ENCODE results near the gene AVEN.

Gene AVEN

DNA sequence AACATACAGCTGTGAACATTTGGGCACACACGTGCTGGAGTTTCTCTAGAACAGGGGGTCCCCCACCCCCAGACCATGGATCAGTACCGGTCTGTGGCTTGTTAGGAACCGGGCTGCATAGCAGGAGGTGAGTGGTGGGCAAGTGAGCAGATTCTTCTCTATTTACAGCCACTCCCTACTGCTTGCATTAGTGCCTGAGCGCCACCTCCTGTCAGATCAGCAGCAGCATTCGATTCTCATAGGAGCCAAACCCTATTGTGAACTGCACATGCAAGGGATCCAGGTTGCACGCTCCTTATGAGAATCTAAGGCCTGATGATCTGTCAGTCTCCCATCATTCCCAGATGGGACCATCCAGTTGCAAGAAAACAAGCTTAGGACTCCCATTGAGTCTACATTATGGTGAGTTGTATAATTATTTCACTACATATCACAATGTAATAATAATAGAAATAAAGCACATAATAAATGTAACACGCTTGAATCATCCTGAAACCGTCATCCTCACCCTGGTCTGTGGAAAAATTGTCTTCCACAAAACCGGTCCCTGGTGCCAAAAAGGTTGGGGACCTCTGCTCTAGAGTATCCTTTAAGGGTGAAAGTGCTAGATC lies 44.9 kb downstream of the AVEN start:
- Histone ChIP-seq H3K36me3 (ENCODE audit: insufficient read depth, low read length) (no peaks in the 10 kb centered on the region), H3K9me3 (ENCODE audit: low read length) (peaks cover 2% of the 10 kb centered on the region), H2AFZ (ENCODE audit: low read depth, low read length) (no peak overlapping the region), H3K4me1 (ENCODE audit: insufficient read depth, low read length) (no peaks in the 10 kb centered on the region), H3K4me3 (ENCODE audit: low read length) (no peak overlapping the region), H3K27me3 (ENCODE audit: insufficient read depth, low read length) (no peaks in the 10 kb centered on the region)

DNA sequence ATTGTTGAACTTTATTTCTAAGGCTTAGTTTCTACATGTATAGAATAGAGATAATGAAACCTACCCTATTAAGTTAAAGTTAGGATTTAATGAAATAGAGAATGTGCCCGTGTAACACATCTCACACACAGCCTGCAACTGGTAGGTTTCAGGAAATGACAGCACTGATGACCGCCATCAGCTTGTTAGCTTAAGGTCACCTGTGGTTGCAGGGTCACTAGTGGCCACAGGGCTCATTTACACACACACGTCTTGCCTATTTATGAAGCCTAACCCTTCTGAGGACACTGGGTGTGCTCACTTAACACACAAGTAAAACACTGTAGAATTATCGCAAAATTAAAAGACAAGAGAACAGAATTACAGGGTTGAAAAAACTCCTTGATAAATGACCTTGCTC lies 50.6 kb downstream of the AVEN start:
- H3K4me3 ChIP-seq (ENCODE audit: low read length), result no peak overlapping the region
- no peaks in the 10 kb centered on the region for H3K27me3 ChIP-seq (ENCODE audit: insufficient read depth, low read length)
- no peak overlapping the region for H2AFZ ChIP-seq (ENCODE audit: low read depth, low read length)
- no peaks in the 10 kb centered on the region for H3K36me3 ChIP-seq (ENCODE audit: insufficient read depth, low read length)
- peaks cover 2% of the 10 kb centered on the region for H3K9me3 ChIP-seq (ENCODE audit: low read length)
- peaks cover 3% of the 10 kb centered on the region for H3K4me1 ChIP-seq (ENCODE audit: insufficient read depth, low read length)

DNA sequence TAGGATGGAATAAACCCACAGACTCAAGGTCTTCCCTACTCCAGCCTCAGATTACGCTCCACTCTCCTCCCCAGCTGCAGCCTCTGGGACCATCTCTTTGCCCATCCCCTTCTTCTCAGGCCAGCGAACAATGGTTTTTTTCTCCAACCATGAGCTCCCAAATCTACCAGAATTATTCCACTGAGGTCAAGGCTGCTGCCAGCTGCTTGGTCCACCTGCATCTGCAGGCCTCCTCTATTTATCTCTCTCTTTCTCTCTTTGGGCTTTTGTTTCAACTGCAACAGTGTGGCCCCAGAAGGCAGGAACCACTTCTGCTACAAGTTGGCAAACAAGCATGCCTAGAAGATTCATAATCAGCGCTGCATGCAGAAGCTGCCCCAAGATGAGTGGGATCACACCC lies 51.6 kb downstream of the AVEN start:
- H2AFZ ChIP-seq (ENCODE audit: low read depth, low read length), result no peak overlapping the region
- H3K27me3 ChIP-seq (ENCODE audit: insufficient read depth, low read length), result no peaks in the 10 kb centered on the region
- no peaks in the 10 kb centered on the region for H3K36me3 ChIP-seq (ENCODE audit: insufficient read depth, low read length)
- H3K4me1 ChIP-seq (ENCODE audit: insufficient read depth, low read length), result peaks cover 3% of the 10 kb centered on the region
- peaks cover 2% of the 10 kb centered on the region for H3K9me3 ChIP-seq (ENCODE audit: low read length)
- H3K4me3 ChIP-seq (ENCODE audit: low read length), result no peak overlapping the region

DNA sequence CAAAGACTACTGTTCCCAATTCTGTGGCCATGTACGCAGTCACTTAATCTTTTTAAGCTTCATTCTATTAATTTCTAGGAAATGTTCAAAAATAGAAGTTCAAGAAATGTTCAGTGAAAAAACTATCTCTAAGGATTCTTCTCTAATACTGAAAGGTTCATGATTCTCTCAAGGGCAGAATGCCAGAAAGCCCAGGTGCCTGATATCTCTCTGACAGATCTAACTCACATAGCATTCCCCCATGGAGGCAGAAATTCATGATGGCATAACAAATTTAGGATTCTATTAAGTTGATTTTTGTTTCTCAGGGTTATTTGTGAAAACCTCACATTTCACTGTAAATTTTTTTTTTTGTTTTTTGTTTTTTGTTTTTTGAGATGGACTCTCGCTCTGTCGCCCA lies 53.3 kb downstream of the AVEN start:
- Histone ChIP-seq H3K36me3 (ENCODE audit: insufficient read depth, low read length) (no peaks in the 10 kb centered on the region), H2AFZ (ENCODE audit: low read depth, low read length) (no peak overlapping the region), H3K27me3 (ENCODE audit: insufficient read depth, low read length) (no peaks in the 10 kb centered on the region), H3K9me3 (ENCODE audit: low read length) (no peaks in the 10 kb centered on the region), H3K4me1 (ENCODE audit: insufficient read depth, low read length) (peaks cover 7% of the 10 kb centered on the region), H3K4me3 (ENCODE audit: low read length) (no peak overlapping the region)

DNA sequence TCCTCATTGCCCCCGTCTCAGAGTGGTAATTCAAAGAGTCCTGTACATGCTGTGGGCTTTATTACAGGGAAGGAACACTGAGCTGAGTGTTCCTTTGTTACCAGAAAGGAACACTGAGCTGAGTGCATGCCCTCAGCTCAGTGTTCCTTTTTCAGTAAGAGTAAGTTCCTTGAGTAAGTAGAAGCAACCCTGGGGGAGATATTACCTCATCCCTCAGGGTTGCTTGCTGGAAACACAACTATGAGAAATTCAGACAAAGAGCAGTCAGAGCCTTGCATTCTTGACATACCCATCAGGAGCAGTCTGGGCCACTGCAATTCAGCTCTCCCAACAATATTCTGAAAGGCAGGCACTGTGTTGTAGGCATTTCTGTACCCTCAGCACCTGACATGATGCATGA lies 53.7 kb downstream of the AVEN start:
- no peaks in the 10 kb centered on the region for H3K27me3 ChIP-seq (ENCODE audit: insufficient read depth, low read length)
- H3K4me3 ChIP-seq (ENCODE audit: low read length), result no peak overlapping the region
- no peak overlapping the region for H2AFZ ChIP-seq (ENCODE audit: low read depth, low read length)
- H3K9me3 ChIP-seq (ENCODE audit: low read length), result no peaks in the 10 kb centered on the region
- peaks cover 7% of the 10 kb centered on the region for H3K4me1 ChIP-seq (ENCODE audit: insufficient read depth, low read length)
- no peaks in the 10 kb centered on the region for H3K36me3 ChIP-seq (ENCODE audit: insufficient read depth, low read length)

DNA sequence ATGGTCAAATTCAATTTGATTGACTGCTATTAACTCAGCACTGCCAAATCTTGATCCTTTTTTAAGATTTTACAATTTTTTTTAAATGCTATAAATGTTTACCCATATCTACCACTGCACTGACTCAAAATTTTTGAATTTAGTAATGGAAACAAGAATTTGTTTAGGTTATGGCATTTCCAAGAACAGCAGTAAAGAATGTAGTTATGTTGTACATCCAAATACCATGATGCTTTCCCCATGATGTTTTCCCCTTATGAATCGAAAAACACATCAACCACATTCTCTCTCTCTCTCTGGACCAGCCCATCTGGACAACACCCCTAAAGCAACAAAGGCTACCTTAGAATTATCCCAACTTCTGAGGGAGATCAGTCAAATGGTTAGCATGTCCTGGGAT lies 56.5 kb downstream of the AVEN start:
- Histone ChIP-seq H2AFZ (ENCODE audit: low read depth, low read length) (no peak overlapping the region), H3K4me1 (ENCODE audit: insufficient read depth, low read length) (peaks cover 7% of the 10 kb centered on the region), H3K36me3 (ENCODE audit: insufficient read depth, low read length) (no peaks in the 10 kb centered on the region), H3K4me3 (ENCODE audit: low read length) (no peak overlapping the region), H3K9me3 (ENCODE audit: low read length) (peaks cover 1% of the 10 kb centered on the region), H3K27me3 (ENCODE audit: insufficient read depth, low read length) (no peaks in the 10 kb centered on the region)

DNA sequence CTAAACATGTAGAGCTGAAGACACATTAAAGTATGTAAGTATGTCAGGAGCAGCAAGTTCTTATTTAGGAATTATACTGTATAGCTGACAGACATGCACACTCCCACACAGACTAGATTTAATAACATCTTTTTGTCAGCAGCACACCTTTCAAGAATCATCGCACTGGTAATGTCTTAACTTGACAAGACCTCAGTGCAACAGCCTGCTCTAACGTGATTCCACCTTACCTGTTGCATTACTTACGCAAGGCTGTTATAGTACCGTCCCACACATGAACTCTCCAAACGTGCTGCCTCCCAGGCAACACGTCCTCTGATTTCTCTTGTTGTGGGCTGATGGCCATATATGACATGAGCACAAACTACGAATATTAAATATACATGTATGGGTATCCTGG lies 58.8 kb downstream of the AVEN start:
- H3K27me3 ChIP-seq (ENCODE audit: insufficient read depth, low read length), result no peaks in the 10 kb centered on the region
- no peaks in the 10 kb centered on the region for H3K36me3 ChIP-seq (ENCODE audit: insufficient read depth, low read length)
- peaks cover 1% of the 10 kb centered on the region for H3K9me3 ChIP-seq (ENCODE audit: low read length)
- H2AFZ ChIP-seq (ENCODE audit: low read depth, low read length), result no peak overlapping the region
- H3K4me1 ChIP-seq (ENCODE audit: insufficient read depth, low read length), result peaks cover 8% of the 10 kb centered on the region
- no peak overlapping the region for H3K4me3 ChIP-seq (ENCODE audit: low read length)

DNA sequence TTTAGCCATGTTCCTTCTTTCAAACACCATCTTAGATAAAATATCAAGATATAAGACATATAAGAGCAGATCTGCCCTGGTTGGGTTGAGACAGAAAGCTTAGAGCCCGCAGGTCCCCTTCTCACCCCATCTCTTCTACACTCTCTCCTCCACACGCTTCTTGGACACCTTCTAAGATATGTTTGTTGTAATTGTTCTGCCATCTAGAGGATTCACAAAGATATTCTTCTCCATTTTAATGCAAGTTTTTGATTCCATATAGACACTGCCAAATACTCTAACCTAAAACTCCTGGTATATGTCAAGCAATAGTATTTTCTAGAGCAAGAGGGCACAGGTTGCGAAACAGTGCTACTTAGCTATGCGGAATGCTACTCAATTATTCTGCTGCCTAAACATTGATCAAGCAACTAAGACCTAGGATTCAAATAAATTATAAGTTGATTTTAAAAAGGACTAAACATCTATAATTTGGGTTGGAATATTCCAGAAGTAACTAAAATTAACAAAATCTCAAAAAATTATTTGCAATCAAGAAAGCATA lies 63.9 kb downstream of the AVEN start:
- Histone ChIP-seq H3K27me3 (ENCODE audit: insufficient read depth, low read length) (no peaks in the 10 kb centered on the region), H3K4me1 (ENCODE audit: insufficient read depth, low read length) (peaks cover 6% of the 10 kb centered on the region), H2AFZ (ENCODE audit: low read depth, low read length) (no peak overlapping the region), H3K9me3 (ENCODE audit: low read length) (peaks cover 1% of the 10 kb centered on the region), H3K4me3 (ENCODE audit: low read length) (no peak overlapping the region), H3K36me3 (ENCODE audit: insufficient read depth, low read length) (no peaks in the 10 kb centered on the region)

DNA sequence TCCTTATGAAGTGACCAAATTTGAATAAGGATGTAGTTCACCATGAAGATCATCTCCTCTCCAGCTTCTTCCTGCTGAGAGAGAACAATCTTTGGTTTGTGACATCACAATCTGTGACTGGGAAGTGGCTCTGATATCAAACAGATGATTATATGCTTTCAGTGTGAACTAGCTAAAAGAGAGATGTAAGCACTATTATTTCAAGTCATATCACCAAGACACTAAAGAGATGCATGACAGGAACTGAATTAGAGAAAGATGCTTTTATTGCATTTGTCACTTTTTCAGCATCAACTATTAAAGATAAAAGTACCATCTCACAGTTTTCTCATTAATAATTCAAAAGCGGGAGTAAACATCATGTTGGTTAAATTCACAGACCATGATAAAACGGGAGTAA lies 67.2 kb downstream of the AVEN start:
- Histone ChIP-seq H3K4me3 (ENCODE audit: low read length) (no peak overlapping the region), H3K9me3 (ENCODE audit: low read length) (no peaks in the 10 kb centered on the region), H2AFZ (ENCODE audit: low read depth, low read length) (no peak overlapping the region), H3K36me3 (ENCODE audit: insufficient read depth, low read length) (no peaks in the 10 kb centered on the region), H3K4me1 (ENCODE audit: insufficient read depth, low read length) (peaks cover 10% of the 10 kb centered on the region), H3K27me3 (ENCODE audit: insufficient read depth, low read length) (no peaks in the 10 kb centered on the region)

DNA sequence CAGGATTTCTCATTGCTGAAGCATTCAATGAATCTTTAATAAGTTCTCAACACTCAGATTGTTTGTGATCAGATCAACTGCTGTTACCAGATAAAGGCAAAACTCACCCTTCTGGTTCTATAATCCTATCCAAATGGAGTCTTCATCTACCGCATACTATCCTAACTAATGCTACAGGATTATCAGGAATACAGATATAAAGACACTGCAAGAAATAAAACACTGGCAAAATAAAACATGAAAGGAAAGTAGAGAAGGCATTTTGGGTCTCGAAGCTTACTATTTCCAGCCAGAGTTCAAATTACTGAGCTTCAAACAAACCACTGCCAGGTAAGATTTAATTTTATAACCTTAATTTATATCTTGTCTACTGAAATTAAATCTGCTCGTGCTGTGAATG lies 70.2 kb downstream of the AVEN start:
- H3K4me3 ChIP-seq (ENCODE audit: low read length), result no peak overlapping the region
- H3K9me3 ChIP-seq (ENCODE audit: low read length), result no peaks in the 10 kb centered on the region
- H3K36me3 ChIP-seq (ENCODE audit: insufficient read depth, low read length), result no peaks in the 10 kb centered on the region
- H3K27me3 ChIP-seq (ENCODE audit: insufficient read depth, low read length), result no peaks in the 10 kb centered on the region
- H3K4me1 ChIP-seq (ENCODE audit: insufficient read depth, low read length), result peaks cover 10% of the 10 kb centered on the region
- no peak overlapping the region for H2AFZ ChIP-seq (ENCODE audit: low read depth, low read length)

DNA sequence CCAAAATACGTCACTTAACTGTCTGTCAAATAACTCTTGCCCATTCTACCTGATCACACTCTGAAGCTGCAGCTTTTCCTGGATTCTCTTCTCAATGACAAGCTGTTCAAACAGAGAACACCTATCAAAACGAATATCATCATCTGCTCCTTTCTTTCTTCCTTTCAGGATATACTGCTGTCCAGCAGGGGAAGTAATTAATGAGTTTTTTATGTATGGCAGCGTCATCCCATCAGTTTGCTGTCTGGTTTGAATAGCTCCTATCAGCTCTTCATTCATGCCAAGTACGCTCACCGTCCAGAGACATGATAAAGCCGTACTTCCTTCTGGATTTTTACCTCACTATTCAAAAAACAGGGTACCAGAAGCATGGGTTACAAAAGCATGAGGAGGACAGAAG lies 70.8 kb downstream of the AVEN start, which contains the start of gene CHRM5:
Gene CHRM5, plus strand, starts transcription at position 274 of the 400 bp plus-strand sequence. CDS start 94,221 bp downstream, outside the sequence.
- H3K36me3 ChIP-seq (ENCODE audit: insufficient read depth, low read length), result no peaks in the 10 kb centered on the region
- H3K9me3 ChIP-seq (ENCODE audit: low read length), result no peaks in the 10 kb centered on the region

DNA sequence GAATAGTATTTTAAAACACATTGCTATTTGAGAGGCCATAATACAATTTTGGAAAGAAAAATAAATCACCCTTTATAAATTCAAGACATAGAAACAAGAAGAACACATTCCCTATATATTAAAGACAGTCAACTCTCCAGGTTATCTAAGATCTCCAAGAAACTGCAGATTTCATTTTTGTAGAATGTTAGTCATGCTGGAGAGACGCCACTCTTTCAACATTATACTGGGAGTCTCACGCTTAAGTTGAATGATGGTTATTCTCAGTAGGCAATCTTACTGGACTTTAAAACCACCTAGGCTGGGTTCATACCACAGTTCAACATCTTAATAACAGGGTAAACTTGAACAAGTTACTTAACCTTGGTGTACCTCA lies 74.4 kb downstream of the AVEN start:
- Histone ChIP-seq H3K36me3 (ENCODE audit: insufficient read depth, low read length) (no peaks in the 10 kb centered on the region), H3K9me3 (ENCODE audit: low read length) (no peaks in the 10 kb centered on the region), H3K27me3 (ENCODE audit: insufficient read depth, low read length) (no peaks in the 10 kb centered on the region), H3K4me3 (ENCODE audit: low read length) (no peak overlapping the region), H2AFZ (ENCODE audit: low read depth, low read length) (no peak overlapping the region), H3K4me1 (ENCODE audit: insufficient read depth, low read length) (peaks cover 17% of the 10 kb centered on the region)

More for the DNA sequence above, 70.8 kb downstream of the AVEN start, which contains the start of gene CHRM5:
- Histone ChIP-seq H3K27me3 (ENCODE audit: insufficient read depth, low read length) (no peaks in the 10 kb centered on the region), H3K4me1 (ENCODE audit: insufficient read depth, low read length) (peaks cover 10% of the 10 kb centered on the region), H3K4me3 (ENCODE audit: low read length) (no peak within 1 kb of the TSS), H2AFZ (ENCODE audit: low read depth, low read length) (no peak within 1 kb of the TSS)

DNA sequence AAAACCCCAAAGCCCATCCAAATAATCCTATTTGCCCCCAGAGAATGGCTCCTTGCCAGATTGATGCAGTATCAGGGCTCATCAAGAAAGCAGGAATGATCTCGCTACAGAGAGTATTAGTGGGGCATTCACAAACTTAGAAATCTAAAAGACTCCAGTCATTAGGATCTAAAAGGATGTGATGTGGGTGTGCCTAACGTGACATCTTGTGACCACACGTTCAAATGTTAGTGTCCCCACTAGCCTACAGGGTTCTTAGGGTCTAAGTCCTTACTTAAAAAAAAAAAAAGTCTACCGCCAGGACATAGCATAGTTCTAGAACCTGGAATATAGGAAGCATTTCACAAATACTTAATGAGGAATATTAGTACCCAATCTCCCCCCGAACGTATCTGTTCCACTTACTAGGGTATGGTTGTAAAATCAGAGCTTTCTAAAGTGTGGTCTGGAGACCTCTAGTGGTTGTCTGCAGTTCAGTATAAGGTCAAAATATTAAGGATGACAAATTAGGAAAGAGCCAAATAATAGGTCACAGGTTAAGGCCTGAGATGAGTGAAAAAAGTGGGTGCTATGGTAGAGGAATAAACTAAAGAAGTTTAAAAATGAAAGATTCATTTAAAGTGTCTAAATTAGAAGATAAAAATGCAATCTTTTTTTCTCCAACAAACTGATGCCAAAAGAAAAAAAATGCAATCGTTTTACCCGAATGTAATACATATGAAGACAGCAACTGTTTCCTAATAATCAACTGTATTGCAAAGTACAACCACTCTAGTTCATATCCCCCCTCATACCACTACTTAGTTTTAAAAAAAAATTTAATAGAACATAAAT lies 75.0 kb downstream of the AVEN start:
- Histone ChIP-seq H3K36me3 (ENCODE audit: insufficient read depth, low read length) (no peaks in the 10 kb centered on the region), H3K4me3 (ENCODE audit: low read length) (no peak overlapping the region), H3K9me3 (ENCODE audit: low read length) (no peaks in the 10 kb centered on the region), H3K4me1 (ENCODE audit: insufficient read depth, low read length) (peaks cover 19% of the 10 kb centered on the region), H3K27me3 (ENCODE audit: insufficient read depth, low read length) (no peaks in the 10 kb centered on the region), H2AFZ (ENCODE audit: low read depth, low read length) (no peak overlapping the region)

All from neuron (in vitro differentiated cells).